OCI-LY7 (cell line): ENCODE data around the gene RNF208.

Source experiments
- EZH2phosphoT487 ChIP-seq: fragments of 200-600 bp; sonication (generic); IDR thresholded peaks from 2 replicates; pipeline ENCODE4 v1.6.1; 2018; ENCODE audit warnings: low read depth, borderline replicate concordance, mild to moderate bottlenecking, mixed run types, antibody characterized with exemption, low read length, moderate library complexity, mixed read lengths
- TF ChIP-seq, protein P1 (sequence below): fragments of 200-600 bp; sonication (generic); conservative IDR thresholded peaks from 2 replicates; pipeline ENCODE4 v1.5.1; 2014; ENCODE audit warnings: mild to moderate bottlenecking, antibody characterized with exemption, low read length, moderate library complexity, mixed read lengths

GRCh38 chr9:137180491-137180890 lies 41.5 kb downstream of the RNF208 start:
- TF ChIP-seq, protein P1, sequence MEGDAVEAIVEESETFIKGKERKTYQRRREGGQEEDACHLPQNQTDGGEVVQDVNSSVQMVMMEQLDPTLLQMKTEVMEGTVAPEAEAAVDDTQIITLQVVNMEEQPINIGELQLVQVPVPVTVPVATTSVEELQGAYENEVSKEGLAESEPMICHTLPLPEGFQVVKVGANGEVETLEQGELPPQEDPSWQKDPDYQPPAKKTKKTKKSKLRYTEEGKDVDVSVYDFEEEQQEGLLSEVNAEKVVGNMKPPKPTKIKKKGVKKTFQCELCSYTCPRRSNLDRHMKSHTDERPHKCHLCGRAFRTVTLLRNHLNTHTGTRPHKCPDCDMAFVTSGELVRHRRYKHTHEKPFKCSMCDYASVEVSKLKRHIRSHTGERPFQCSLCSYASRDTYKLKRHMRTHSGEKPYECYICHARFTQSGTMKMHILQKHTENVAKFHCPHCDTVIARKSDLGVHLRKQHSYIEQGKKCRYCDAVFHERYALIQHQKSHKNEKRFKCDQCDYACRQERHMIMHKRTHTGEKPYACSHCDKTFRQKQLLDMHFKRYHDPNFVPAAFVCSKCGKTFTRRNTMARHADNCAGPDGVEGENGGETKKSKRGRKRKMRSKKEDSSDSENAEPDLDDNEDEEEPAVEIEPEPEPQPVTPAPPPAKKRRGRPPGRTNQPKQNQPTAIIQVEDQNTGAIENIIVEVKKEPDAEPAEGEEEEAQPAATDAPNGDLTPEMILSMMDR: no peak
- TF ChIP-seq EZH2phosphoT487: no peak
